Measurements from ENCODE around the gene C20orf173. TPM values are rescaled to one million over a fixed set of nuclear protein-coding genes. Genes with fewer than 3 reads are reported as not detected.

C20orf173 gene
- total and polyA plus RNA-seq, 2 of the 13 experiments (the other 11 are each of a cell fraction or from before 2014, with no cell fraction given), result not detected

- TF ChIP-seq ZNF639 (CRISPR knock-in tag; conservative IDR thresholded peaks at IDR 0.05), result no peak
- TF ChIP-seq PRMT3 (CRISPR knock-in tag; IDR thresholded peaks at IDR 0.05; ENCODE audit: borderline replicate concordance, low read depth), result no peak
- TF ChIP-seq, protein P1, sequence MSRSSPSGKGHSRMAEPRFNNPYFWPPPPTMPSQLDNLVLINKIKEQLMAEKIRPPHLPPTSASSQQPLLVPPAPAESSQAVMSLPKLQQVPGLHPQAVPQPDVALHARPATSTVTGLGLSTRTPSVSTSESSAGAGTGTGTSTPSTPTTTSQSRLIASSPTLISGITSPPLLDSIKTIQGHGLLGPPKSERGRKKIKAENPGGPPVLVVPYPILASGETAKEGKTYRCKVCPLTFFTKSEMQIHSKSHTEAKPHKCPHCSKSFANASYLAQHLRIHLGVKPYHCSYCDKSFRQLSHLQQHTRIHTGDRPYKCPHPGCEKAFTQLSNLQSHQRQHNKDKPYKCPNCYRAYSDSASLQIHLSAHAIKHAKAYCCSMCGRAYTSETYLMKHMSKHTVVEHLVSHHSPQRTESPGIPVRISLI (CRISPR knock-in tag; IDR thresholded peaks at IDR 0.05; ENCODE audit: borderline replicate concordance), result no peak
- TF ChIP-seq RAD21 (CRISPR knock-in tag; IDR thresholded peaks at IDR 0.05), result no peak
Measured at GRCh38 chr20:35529552-35529951, at the start of gene C20orf173 (continued).

GRCh38 chr20:35579196-35579595, 49.7 kb upstream of the C20orf173 start:
- H3K4me2 ChIP-seq (ENCODE audit: low read depth, low read length), result no peak overlapping the region
- no peak overlapping the region for H3K4me3 ChIP-seq (replicated peaks in 1 of 3; ENCODE audit: insufficient read depth in 1 of 3, low read depth in 2 of 3, low read length in 3 of 3)
- in situ Hi-C loops (cut with HindIII; ENCODE audit: extremely low pct_ligation_motif_present, low pct_unique_long_range_greater_than_20kb), result no loop called here
- no peaks in the 10 kb centered on the region for H4K20me1 ChIP-seq (ENCODE audit: insufficient read depth, low read length)
- DNase-seq (ENCODE audit: low spot score) (no peak), ATAC-seq (no peak), FAIRE-seq (no peak)
- H3K79me2 ChIP-seq (ENCODE audit: insufficient read depth, low read length), result no peaks in the 10 kb centered on the region
- no peaks in the 10 kb centered on the region for H3K9me3 ChIP-seq (ENCODE audit: low read length)
- CTCF ChIA-PET (ENCODE audit: low intra/inter-chr PET ratio, low total read pairs), result no interaction called here
- BruUV-seq (replicated peaks), result no TSS peak
- H2AFZ ChIP-seq (ENCODE audit: low read length), result no peak overlapping the region
- intact Hi-C loops (cut with micrococcal nuclease; ENCODE audit: unreplicated experiment), result no loop called here
- POLR2A ChIA-PET, result interaction anchor here (0.8 to 1.5 kb wide), 3 partner anchors 38 to 163 kb away, joined by 3 to 5 read pairs (median 4); partner anchors contain the start of genes ERGIC3 and RBM39
- H3K27ac ChIP-seq (ENCODE audit: extremely low read length, insufficient read depth, low read length), result no peak overlapping the region
- no peak overlapping the region for H3K9ac ChIP-seq (ENCODE audit: insufficient read depth, low read depth, low read length)
- TF ChIP-seq ZNF350 (CRISPR knock-in tag; IDR thresholded peaks at IDR 0.05; ENCODE audit: borderline replicate concordance, low read depth), result 0 out of 2 replicates have a peak, but pooled peaks have one; percentile 19
- no peak for TF ChIP-seq UBTF (CRISPR knock-in tag; IDR thresholded peaks at IDR 0.05)
- TF ChIP-seq SNRNP70 (IDR thresholded peaks at IDR 0.05; ENCODE audit: low read depth, low read length), result no peak
- TF ChIP-seq NFYB (CRISPR knock-in tag; IDR thresholded peaks at IDR 0.05), result no peak
- no peak for TF ChIP-seq SUZ12 (IDR thresholded peaks at IDR 0.05; ENCODE audit: low read depth, low read length)
- WGBS (ENCODE audit: low lambda C conversion rate), result 87% methylated on average over 6 of the region's 6 CpGs
- H3K4me1 ChIP-seq (ENCODE audit: insufficient read depth, low read length), result peaks cover 23% of the 10 kb centered on the region
- no peaks in the 10 kb centered on the region for H3K36me3 ChIP-seq (replicated peaks in 1 of 2; ENCODE audit: control insufficient read depth in 1 of 2, insufficient read depth in 2 of 2, low read length in 2 of 2)
- H3K27me3 ChIP-seq (ENCODE audit: control insufficient read depth in 1 of 2, insufficient read depth in 2 of 2, low read length in 2 of 2), result peaks cover 0 to 10% of the 10 kb centered on the region in 2 experiments; a peak in 2 of 5 replicates
